Trophoblast cell (in vitro differentiated cells and primary cell): Measurements from ENCODE around the gene CPED1.

Experiments
- DNase-seq, 2 donors: peaks; one replicate each; pipeline ENCODE4 v3.0.0-alpha.2; 2016
- H2AFZ ChIP-seq: 2 replicates; pipeline ENCODE4 v1.6.1; 2013; ENCODE audit warnings: low read length, moderate library complexity, mild to moderate bottlenecking; ENCODE audit not compliant: insufficient read depth, poor library complexity
- H2AK5ac ChIP-seq: 2 replicates; pipeline ENCODE4 v1.6.1; 2013; ENCODE audit warnings: mild to moderate bottlenecking, low read length
- H2BK120ac ChIP-seq: 2 replicates; pipeline ENCODE4 v1.6.1; 2013; ENCODE audit warnings: low read length, mild to moderate bottlenecking, moderate library complexity; ENCODE audit not compliant: insufficient read depth, poor library complexity
- H2BK12ac ChIP-seq: 2 replicates; pipeline ENCODE4 v1.6.1; 2013; ENCODE audit warnings: mild to moderate bottlenecking, low read length, moderate library complexity
- H2BK5ac ChIP-seq: 2 replicates; pipeline ENCODE4 v1.6.1; 2013; ENCODE audit warnings: low read length, low read depth, moderate library complexity, mild to moderate bottlenecking; ENCODE audit not compliant: poor library complexity
- H3K14ac ChIP-seq: 2 replicates; pipeline ENCODE4 v1.6.1; 2013; ENCODE audit warnings: mild to moderate bottlenecking, low read length
- H3K18ac ChIP-seq: 2 replicates; pipeline ENCODE4 v1.6.1; 2013; ENCODE audit warnings: mild to moderate bottlenecking, low read length
- H3K23ac ChIP-seq: 2 replicates; pipeline ENCODE4 v1.6.1; 2013; ENCODE audit warnings: low read length
- H3K27ac ChIP-seq: 2 replicates; pipeline ENCODE4 v1.5.1; 2013; ENCODE audit warnings: low read depth, mild to moderate bottlenecking, inconsistent platforms, low read length, moderate library complexity
- H3K27me3 ChIP-seq: 2 replicates; pipeline ENCODE4 v1.6.1; 2013; ENCODE audit warnings: inconsistent platforms, mild to moderate bottlenecking, low read length, moderate library complexity; ENCODE audit not compliant: insufficient read depth
- H3K36me3 ChIP-seq, 2 experiments: 1 replicate in 1 of 2; 2 replicates in 1 of 2; pipeline ENCODE4 v1.6.1; 2013; ENCODE audit warnings: low read length in 2 of 2, mild to moderate bottlenecking in 2 of 2, moderate library complexity in 1 of 2; ENCODE audit not compliant: insufficient read depth in 2 of 2, control insufficient read depth in 1 of 2
- H3K4ac ChIP-seq: 2 replicates; pipeline ENCODE4 v1.6.1; 2013; ENCODE audit warnings: low read depth, mild to moderate bottlenecking, low read length, moderate library complexity
- H3K4me1 ChIP-seq, 2 experiments: 1 replicate in 1 of 2; 2 replicates in 1 of 2; pipeline ENCODE4 v1.6.1; 2013; ENCODE audit warnings: low read length in 2 of 2, mild to moderate bottlenecking in 2 of 2, moderate library complexity in 1 of 2; ENCODE audit not compliant: insufficient read depth in 2 of 2, control insufficient read depth in 1 of 2
- H3K4me2 ChIP-seq: 2 replicates; pipeline ENCODE4 v1.6.1; 2013; ENCODE audit warnings: inconsistent platforms, mild to moderate bottlenecking, low read length, moderate library complexity
- H3K4me3 ChIP-seq: 2 replicates; pipeline ENCODE4 v1.5.1; 2013; ENCODE audit warnings: mild to moderate bottlenecking, low read depth, low read length, inconsistent platforms
- H3K79me1 ChIP-seq: one replicate; pipeline ENCODE4 v1.6.1; 2013; ENCODE audit warnings: low read length
- H3K79me2 ChIP-seq: 2 replicates; pipeline ENCODE4 v1.6.1; 2013; ENCODE audit warnings: low read length, mild to moderate bottlenecking; ENCODE audit not compliant: control insufficient read depth, insufficient read depth, poor library complexity
- H3K9ac ChIP-seq: 2 replicates; pipeline ENCODE4 v1.6.1; 2013; ENCODE audit warnings: mild to moderate bottlenecking, low read length
- H3K9me3 ChIP-seq: 2 replicates; pipeline ENCODE4 v1.6.1; 2013; ENCODE audit warnings: low read depth, mild to moderate bottlenecking, control low read depth, inconsistent platforms, low read length; ENCODE audit not compliant: insufficient read depth
- H4K12ac ChIP-seq: 2 replicates; pipeline ENCODE4 v1.6.1; 2013; ENCODE audit warnings: low read depth, mild to moderate bottlenecking, low read length, moderate library complexity
- H4K8ac ChIP-seq: 2 replicates; pipeline ENCODE4 v1.6.1; 2013; ENCODE audit warnings: low read depth, mild to moderate bottlenecking, low read length, moderate library complexity
- H4K91ac ChIP-seq: one replicate; pipeline ENCODE4 v1.6.1; 2013; ENCODE audit warnings: low read depth, mild to moderate bottlenecking, low read length, moderate library complexity
- whole genome bisulfite sequencing: extraction: QIAGEN DNeasy Blood & Tissue Kit; methylation state at CpG from one replicate; pipeline ENCODE4 v1.1.7; 2013; ENCODE audit warnings: missing lambda C conversion rate; ENCODE audit not compliant: insufficient read length, insufficient coverage; ENCODE audit errors: extremely low coverage; 5-methylcytosine and 5-hydroxymethylcytosine counted together

The CPED1 gene

GRCh38 chr7:121101621-121102020, 113.1 kb downstream of the CPED1 start:
- no peak overlapping the region for H3K4me2 ChIP-seq
- H3K23ac ChIP-seq = no peak overlapping the region
- H3K18ac ChIP-seq = no peak overlapping the region
- no peak overlapping the region for H4K8ac ChIP-seq
- no peak overlapping the region for H3K4me3 ChIP-seq
- H3K14ac ChIP-seq = no peak overlapping the region
- H3K27me3 ChIP-seq = no peaks in the 10 kb centered on the region
- no peak overlapping the region for H3K9ac ChIP-seq
- no peak overlapping the region for H4K91ac ChIP-seq
- no peak overlapping the region for H3K4ac ChIP-seq
- no peaks in the 10 kb centered on the region for H3K79me1 ChIP-seq
- no peaks in the 10 kb centered on the region for H3K36me3 ChIP-seq
- H2BK5ac ChIP-seq = no peak overlapping the region
- no peak for DNase-seq
- H3K79me2 ChIP-seq = no peaks in the 10 kb centered on the region
- H2BK120ac ChIP-seq = no peak overlapping the region
- no peaks in the 10 kb centered on the region for H3K9me3 ChIP-seq
- H2AFZ ChIP-seq = no peak overlapping the region
- no CpG with 5 or more reads among the region's 2 CpGs for WGBS
- no peak overlapping the region for H2AK5ac ChIP-seq
- H2BK12ac ChIP-seq = no peak overlapping the region
- peaks cover 0 to 3% of the 10 kb centered on the region in 2 experiments for H3K4me1 ChIP-seq
- H3K27ac ChIP-seq = no peak overlapping the region
- H4K12ac ChIP-seq = no peak overlapping the region

DNA sequence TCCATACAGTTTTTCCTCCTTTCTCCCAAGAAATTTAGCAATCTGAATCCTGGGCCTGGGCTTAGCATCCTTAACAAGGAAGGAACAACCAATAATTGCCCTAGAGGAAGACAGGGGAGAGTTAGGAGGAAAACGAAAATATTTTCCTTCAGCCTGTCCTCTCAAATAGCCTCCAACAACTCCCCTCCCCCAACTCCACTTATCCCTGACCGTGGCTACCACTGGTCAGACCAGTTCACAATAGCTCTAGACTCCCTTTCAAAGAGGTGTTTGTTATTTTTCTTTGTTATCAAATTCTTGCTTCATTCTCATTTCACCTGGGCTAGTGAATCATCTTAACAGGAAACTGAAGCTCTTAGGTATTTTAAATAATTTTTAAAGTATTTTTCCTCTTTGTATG, 114.1 kb downstream of the CPED1 start:
- Histone ChIP-seq H3K4me2 (peak overlapping the region; percentile 41), H3K4me1 (peaks cover 0 to 3% of the 10 kb centered on the region in 2 experiments), H3K36me3 (no peaks in the 10 kb centered on the region), H4K8ac (no peak overlapping the region), H4K91ac (no peak overlapping the region), H3K4me3 (no peak overlapping the region), H3K14ac (no peak overlapping the region), H3K18ac (no peak overlapping the region), H3K4ac (no peak overlapping the region), H3K79me2 (no peaks in the 10 kb centered on the region), H3K27me3 (no peaks in the 10 kb centered on the region), H3K27ac (no peak overlapping the region), H2BK5ac (no peak overlapping the region), H2BK120ac (no peak overlapping the region), H3K9ac (no peak overlapping the region), H4K12ac (no peak overlapping the region), H2BK12ac (no peak overlapping the region), H3K79me1 (no peaks in the 10 kb centered on the region), H2AFZ (no peak overlapping the region), H2AK5ac (no peak overlapping the region), H3K9me3 (no peaks in the 10 kb centered on the region), H3K23ac (no peak overlapping the region)
- peak; percentile 53 to 86 for DNase-seq
- WGBS = no CpG with 5 or more reads among the region's 2 CpGs

GRCh38 chr7:121103086-121103485, 114.6 kb downstream of the CPED1 start:
- no CpG with 5 or more reads among the region's 2 CpGs for WGBS
- H3K4ac ChIP-seq = no peak overlapping the region

GRCh38 chr7:121103579-121103978, 115.1 kb downstream of the CPED1 start:
- Histone ChIP-seq H2BK120ac (no peak overlapping the region), H3K14ac (no peak overlapping the region), H4K12ac (no peak overlapping the region), H2AK5ac (no peak overlapping the region), H3K9me3 (no peaks in the 10 kb centered on the region), H2AFZ (no peak overlapping the region), H3K4ac (no peak overlapping the region), H4K91ac (no peak overlapping the region), H3K4me1 (peaks cover 0 to 3% of the 10 kb centered on the region in 2 experiments), H3K79me2 (no peaks in the 10 kb centered on the region), H2BK5ac (no peak overlapping the region), H3K23ac (no peak overlapping the region), H3K4me2 (no peak overlapping the region), H3K9ac (no peak overlapping the region), H3K4me3 (no peak overlapping the region), H3K27me3 (no peaks in the 10 kb centered on the region), H3K27ac (no peak overlapping the region), H4K8ac (no peak overlapping the region), H3K79me1 (no peaks in the 10 kb centered on the region), H3K18ac (no peak overlapping the region), H3K36me3 (no peaks in the 10 kb centered on the region), H2BK12ac (no peak overlapping the region)
- WGBS = no CpG with 5 or more reads among the region's 2 CpGs
- DNase-seq = peak in 1 of 2 donors; percentile 29

More at GRCh38 chr7:121103086-121103485, 114.6 kb downstream of the CPED1 start:
- DNase-seq = peak; percentile 11 to 64
- no peak overlapping the region for H4K8ac ChIP-seq
- no peaks in the 10 kb centered on the region for H3K27me3 ChIP-seq
- no peak overlapping the region for H4K12ac ChIP-seq
- no peaks in the 10 kb centered on the region for H3K79me2 ChIP-seq
- H3K14ac ChIP-seq = no peak overlapping the region
- no peaks in the 10 kb centered on the region for H3K79me1 ChIP-seq
- H3K27ac ChIP-seq = no peak overlapping the region
- H3K9me3 ChIP-seq = no peaks in the 10 kb centered on the region
- no peak overlapping the region for H3K4me3 ChIP-seq
- H3K4me2 ChIP-seq = no peak overlapping the region
- H3K18ac ChIP-seq = no peak overlapping the region
- no peak overlapping the region for H2BK5ac ChIP-seq
- H2AFZ ChIP-seq = no peak overlapping the region
- H3K9ac ChIP-seq = no peak overlapping the region
- no peak overlapping the region for H2BK120ac ChIP-seq
- no peak overlapping the region for H4K91ac ChIP-seq
- H3K23ac ChIP-seq = no peak overlapping the region
- no peak overlapping the region for H2AK5ac ChIP-seq
- peaks cover 0 to 3% of the 10 kb centered on the region in 2 experiments for H3K4me1 ChIP-seq
- H3K36me3 ChIP-seq = no peaks in the 10 kb centered on the region
- no peak overlapping the region for H2BK12ac ChIP-seq
